Epidermal melanocyte (primary cell): Measurements from ENCODE around the gene PTGES2.
A peak's percentile ranks its signal among the peaks of the same experiment; 100 is the strongest.

Experiments used
- DNase-seq: peaks from one replicate; pipeline ENCODE4 v3.0.0; 2011; ENCODE audit warnings: low spot score; ENCODE audit not compliant: insufficient read length

Gene PTGES2

GRCh38 chr9:128127568-128127989 is at the start of gene PTGES2:
TSS of gene PTGES2 (minus strand) at chr9:128127729. CDS start at chr9:128127717, 12 bp downstream.
- peak; percentile 37 for DNase-seq

- no peak for DNase-seq
Measured at GRCh38 chr9:128175726-128176125, 48.2 kb upstream of the PTGES2 start.

- no peak for DNase-seq
Measured at GRCh38 chr9:128175102-128175563, 47.6 kb upstream of the PTGES2 start.

- DNase-seq, result no peak
Measured at GRCh38 chr9:128174062-128174461, 46.5 kb upstream of the PTGES2 start.

GRCh38 chr9:128169925-128170324 is 42.4 kb upstream of the PTGES2 start:
- no peak for DNase-seq

- DNase-seq, result no peak
Measured at GRCh38 chr9:128169492-128169891, 42.0 kb upstream of the PTGES2 start.

GRCh38 chr9:128168731-128169308 is 41.3 kb upstream of the PTGES2 start:
- DNase-seq, result no peak

GRCh38 chr9:128167209-128167608 is 39.7 kb upstream of the PTGES2 start:
- no peak for DNase-seq

GRCh38 chr9:128166169-128166568 is 38.6 kb upstream of the PTGES2 start:
- no peak for DNase-seq

GRCh38 chr9:128164307-128164885 is 36.9 kb upstream of the PTGES2 start:
- DNase-seq, result no peak

- DNase-seq, result no peak
Measured at GRCh38 chr9:128163523-128164306, 36.2 kb upstream of the PTGES2 start.

- DNase-seq, result no peak
Measured at GRCh38 chr9:128163027-128163515, 35.5 kb upstream of the PTGES2 start.

GRCh38 chr9:128162215-128163026 is 34.9 kb upstream of the PTGES2 start:
- DNase-seq, result no peak

GRCh38 chr9:128161215-128161902 is 33.8 kb upstream of the PTGES2 start:
- no peak for DNase-seq

GRCh38 chr9:128160603-128160987 is 33.1 kb upstream of the PTGES2 start:
- no peak for DNase-seq

- DNase-seq, result peak; percentile 99
Measured at GRCh38 chr9:128159784-128160602, 32.5 kb upstream of the PTGES2 start, which contains the start of gene BBLN. TSS of gene BBLN (plus strand) at chr9:128160265. CDS start at chr9:128160408, 143 bp downstream.

GRCh38 chr9:128159522-128159783 is 31.9 kb upstream of the PTGES2 start:
- DNase-seq, result no peak

- no peak for DNase-seq
Measured at GRCh38 chr9:128155736-128156500, 28.4 kb upstream of the PTGES2 start.

GRCh38 chr9:128153947-128154695 is 26.6 kb upstream of the PTGES2 start:
- DNase-seq, result no peak
